Fibroblast of skin of left biceps (primary cell): Measurements from ENCODE around the gene DAB1.

Experiments
- DNase-seq, 2 experiments: peaks; one replicate each; pipeline ENCODE4 v3.0.0-alpha.2; 2013; ENCODE audit warnings: low read depth in 2 of 2

Gene DAB1

DNA sequence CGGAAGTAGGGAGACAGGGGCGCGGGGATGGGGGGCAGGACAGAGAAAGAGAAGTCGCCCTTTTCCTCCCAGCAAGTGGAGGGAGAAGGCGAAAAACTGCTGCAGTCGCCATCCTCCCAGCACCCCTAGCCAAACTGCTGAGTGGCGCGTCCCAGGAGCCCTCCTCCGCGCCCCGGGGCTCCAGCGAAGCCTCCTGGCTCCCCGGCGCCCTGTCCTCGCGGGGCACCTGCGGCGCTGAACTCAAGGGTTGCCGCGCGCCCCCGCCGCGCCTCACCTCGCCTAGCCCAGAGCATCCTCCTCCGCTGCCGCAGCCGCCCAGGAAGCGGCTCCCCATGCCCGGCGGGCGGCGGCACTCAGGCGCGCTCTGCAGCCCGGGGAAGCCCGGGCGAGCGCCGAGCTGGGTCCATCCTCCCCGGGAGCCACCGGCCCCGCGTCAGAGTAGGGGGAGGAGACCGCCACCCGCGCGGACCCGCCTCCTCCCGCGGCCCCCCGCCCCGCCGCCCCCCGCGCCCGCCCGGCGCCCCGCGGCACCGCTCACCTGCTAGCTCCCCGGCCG lies at the start of gene DAB1:
Gene DAB1 (minus strand): TSS at position 405 of the 556 bp plus-strand sequence. CDS start 133,030 bp downstream, outside the sequence.
- DNase-seq: no peak

DNA sequence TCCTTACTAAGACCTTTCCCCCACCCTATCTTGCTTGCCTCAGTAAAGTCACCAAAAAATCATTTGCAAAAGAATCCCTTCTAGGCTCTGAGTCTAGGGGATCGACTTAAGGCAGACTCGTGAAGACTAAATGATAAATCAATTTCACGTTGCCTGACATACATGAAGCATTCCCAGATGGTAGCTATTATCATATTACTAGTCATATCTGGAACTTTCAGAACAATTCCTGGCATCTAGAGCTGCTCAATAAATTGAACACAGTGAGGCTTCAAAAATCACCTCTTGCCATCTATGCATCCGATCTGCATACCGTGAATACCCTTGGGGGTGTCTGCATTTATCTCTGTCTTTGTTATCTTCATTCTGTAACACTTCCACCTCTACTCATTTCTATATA lies 49.6 kb upstream of the DAB1 start:
- peak; percentile 62 to 63 for DNase-seq

DNA sequence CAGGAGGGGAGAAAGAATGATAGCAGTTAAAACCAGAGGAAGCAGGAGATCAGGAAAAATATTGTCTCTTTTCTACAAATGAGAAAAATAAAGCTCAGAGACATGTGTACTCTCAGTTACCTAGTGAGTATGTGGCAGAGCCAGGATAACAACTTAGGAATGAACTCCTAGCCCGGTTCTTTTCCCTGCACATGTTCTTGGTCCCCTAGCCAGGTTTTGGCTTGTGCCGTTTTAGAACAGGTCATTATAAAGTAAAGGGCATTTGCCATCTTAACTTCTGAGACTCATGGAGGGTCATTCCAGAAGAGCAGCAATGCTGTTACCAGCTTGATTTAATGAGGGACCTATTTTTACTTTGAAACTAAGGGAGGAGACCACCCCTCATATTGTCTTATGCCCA lies 48.1 kb upstream of the DAB1 start:
- DNase-seq: no peak

DNA sequence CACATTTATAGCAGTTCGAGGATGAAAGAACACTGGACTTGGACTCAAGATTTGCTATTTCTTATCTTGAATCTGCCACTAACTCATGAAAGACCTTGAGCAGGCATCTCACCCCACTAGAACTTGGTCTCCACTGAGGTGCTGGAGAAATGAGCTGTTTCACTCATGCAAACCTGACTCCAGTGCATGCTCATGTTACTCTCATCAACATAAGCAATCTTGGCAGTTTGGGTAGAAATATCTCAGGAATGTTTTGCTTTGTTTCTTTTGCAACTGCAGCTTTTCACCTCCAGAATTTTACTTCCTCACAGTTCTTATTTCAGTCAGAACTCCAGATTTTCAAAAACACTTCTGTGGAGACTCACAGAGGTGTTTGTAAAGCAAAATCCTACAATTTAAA lies 46.2 kb upstream of the DAB1 start:
- DNase-seq: peak; percentile 57 to 61

DNA sequence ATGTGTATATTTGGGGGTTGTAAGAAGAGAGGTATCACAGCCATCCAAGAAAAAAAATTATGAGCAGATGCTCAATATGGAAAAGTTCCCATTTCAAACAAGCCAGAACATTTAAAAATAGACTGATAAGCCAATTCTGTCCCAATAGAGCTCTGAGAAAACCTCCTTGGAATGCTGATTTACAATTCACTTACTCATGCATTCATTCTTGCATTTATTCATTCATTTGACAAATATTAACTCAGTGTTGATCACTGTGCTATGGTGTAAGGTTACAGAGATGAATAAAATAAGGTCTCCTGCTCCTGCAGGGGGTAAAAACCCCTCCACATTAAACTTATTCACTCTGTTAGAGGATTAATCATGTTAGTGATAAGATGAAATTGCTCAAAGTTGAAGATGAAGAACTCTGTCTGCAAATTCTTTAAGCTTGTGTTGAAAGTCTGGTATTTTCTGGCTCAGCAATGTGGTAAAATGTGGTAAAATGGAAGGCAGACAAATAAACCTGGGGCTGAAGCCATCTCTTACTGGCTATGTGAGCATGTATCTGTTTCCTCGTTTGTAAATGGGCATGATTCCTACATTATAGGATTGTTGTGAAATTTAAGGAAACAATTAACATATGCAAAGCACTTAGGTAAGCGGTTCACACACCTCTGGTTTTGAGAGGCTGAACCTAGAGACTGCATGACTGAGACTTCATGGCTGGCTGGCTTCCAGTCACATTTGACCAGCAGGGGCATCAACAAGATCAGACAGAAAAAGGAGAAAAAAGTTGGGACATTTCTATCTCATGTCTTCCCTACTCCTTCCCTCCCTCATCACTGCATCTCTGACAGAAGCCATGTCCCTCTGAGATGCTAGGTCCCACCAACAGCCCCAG lies 45.0 kb upstream of the DAB1 start:
- DNase-seq: peak; percentile 97 to 98

DNA sequence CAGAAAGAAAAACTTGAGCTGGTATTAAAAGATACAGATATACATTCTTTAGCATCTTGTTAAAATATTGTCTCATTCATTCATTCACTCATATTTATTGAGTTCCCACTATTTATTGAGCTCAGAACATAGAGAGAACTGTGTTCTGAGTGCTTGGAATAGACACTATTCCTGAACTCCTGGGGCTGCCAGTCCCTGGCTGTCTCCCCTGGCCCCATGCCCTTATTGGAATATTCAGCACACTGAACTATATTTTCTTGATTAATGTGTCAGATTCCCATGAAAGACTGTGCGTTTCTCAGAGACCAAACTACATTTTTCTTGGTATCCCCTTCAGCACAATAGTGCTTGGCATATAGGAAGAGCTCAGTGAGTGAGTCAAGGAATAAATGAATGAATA lies 44.0 kb upstream of the DAB1 start:
- no peak for DNase-seq

DNA sequence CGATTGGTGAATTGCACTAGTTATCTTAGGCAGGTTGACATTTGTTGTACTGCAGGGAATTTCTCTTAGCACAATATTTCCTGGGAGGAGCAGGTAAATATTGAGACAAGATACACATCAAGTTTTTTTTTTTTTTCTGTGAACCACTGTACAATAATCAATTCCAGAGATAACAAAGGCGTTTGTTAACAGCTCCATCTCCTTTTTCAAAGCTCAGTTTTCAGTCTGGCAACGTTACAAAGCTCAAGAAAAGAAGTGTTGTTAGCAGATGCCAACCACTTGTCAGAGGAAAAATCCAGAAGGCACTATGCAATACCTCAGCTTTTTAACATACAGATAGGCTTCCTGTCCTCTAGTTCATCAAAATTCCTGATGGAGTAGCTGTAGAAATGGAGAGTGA lies 40.9 kb upstream of the DAB1 start:
- DNase-seq: peak; percentile 21 to 35

DNA sequence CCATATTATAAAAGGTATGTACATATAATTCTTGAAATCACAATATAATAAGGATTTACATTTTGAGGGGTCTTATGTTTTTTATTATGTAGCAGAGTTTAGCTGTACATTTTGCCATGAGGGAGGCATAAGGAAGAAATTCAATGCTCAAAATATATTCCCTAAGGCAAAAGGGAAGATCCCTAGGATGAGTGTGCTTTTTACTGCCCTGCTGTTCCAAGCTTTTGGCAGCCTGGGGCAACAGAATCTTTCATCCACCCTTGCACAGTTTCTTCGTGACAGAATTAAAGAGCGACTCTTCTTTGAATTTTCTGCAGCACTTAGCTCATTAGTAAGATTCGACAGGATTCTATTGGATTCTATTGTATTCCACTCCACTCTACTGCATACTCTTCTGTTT lies 39.5 kb upstream of the DAB1 start:
- no peak for DNase-seq

DNA sequence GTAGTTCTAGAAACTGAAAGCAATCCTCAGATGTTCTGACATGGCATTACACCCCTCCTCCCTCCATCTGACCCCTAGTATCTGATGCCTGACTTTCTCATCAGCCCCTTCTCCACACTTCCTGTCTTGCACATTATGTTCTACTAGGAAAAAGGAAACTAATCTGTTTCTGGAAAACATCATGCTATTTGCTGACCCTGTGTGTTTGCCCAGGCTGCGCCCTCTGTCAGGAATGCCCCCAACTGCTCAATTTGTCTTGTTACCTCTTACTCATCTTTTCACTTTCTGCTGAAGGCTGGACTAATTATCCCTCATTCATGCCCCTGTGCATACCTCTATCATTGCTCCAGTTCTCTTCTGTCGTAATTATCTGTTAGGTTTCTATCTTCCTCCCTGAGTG lies 37.5 kb upstream of the DAB1 start:
- no peak for DNase-seq

DNA sequence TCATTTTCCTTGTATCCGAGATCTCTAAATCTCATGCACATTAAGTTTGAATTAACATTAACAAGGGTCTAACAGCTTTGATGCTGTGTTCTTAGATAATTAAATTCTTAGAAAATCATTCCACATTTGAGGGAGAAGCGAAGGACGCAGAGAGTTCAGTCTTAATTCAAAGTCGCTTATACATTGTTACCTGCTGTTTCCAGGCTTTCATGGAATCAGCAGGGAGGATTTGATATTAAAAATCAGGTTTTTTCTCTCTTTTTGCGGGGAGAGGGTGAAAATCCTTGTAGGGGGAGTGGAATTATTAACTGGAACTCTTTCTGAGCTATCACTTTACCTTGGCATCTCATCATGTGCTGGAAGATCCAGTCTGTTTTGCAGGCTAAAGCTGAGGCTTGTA lies 27.7 kb upstream of the DAB1 start:
- no peak for DNase-seq

DNA sequence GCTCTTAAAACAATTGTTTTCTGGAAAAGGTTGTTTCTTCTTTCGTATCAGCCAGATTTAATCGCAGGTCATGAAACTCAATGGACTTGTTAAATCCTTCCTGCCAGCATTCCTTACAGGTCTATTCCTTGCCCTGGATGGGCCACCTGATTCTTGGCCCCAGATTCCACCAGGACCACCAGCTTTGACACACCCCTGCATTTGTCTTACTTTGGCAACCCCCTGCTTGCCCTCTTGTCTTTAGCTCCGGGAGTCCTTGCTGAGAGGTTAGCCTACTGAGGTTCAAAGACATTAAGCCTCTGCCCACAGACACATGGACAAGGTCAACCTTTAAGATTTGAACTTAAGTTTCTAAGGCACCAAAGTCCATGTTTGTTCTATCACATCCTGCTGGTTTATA lies 27.1 kb upstream of the DAB1 start:
- DNase-seq: no peak

DNA sequence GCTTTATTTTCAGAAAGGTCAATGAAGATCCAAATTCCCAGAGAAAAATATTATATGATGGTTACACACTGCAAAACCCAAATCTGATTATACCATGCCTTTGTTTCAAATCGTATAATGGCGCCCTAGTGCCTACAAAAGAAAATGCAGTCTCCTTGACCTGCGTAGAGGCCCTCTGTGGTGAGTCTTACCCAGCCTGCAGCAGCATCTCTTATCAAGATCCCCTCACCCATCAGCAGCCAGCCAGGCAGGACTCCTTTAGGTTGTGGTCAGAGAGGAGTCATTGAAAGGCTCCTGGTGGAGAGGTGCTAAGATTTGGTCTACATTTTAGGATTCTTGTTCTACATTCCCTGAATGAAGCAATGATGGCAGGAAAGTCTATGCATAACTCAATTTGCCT lies 23.7 kb upstream of the DAB1 start:
- no peak for DNase-seq

DNA sequence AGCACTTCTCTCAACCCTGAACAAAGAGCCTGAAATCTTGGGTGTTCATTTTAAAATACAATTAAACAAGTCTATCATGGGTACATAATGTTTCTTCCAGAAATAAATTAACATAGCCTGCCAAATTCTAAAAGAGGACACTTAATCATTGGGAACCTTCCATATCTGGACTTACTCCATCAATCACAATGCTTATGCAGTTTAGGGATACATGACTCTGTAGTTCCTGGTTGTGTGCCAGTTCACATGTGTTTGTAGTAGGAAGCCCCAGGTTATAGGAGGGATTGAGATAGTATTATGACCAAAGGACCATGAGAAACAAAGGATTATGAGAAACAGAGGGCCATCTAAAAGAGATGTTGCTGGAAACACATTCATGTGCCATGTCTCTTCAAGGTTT lies 19.1 kb upstream of the DAB1 start:
- no peak for DNase-seq

DNA sequence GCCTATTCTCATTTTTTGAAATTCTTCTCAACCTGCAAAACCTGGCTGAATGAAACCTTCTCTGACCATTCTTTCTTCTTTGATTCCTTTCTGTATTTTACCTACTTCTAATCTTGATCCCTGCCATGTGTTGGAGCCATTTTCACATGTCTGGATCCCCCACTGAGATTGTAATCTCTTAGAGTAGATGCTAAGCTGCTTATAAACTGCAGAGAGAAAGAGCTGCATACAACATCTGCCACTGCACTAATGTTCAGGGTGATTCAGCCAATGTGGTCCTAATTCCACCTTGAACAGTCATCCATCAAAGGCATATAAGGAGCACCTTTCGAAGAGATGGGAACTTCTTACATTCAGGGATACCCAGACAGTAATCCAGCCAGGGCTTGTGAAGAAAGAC lies 16.2 kb upstream of the DAB1 start:
- no peak for DNase-seq

DNA sequence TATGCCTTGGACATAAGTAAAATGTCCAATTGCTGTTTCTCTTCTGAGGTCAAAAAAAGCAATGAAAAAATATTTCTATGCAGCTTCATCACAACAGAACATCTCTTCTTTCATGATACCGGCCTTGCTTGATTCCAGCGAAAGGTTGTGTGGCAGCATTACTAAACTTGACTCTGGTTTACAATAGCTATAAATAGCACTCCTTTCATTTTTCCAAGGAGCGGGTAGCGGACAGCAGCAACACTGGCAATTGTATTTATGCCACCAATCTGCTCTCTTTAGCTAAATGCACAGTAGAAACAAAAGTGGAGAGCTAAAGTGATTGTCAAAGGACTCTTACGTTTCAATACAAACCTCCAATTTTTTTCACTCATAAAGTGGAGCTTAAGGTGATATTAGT lies 7.5 kb upstream of the DAB1 start:
- no peak for DNase-seq

DNA sequence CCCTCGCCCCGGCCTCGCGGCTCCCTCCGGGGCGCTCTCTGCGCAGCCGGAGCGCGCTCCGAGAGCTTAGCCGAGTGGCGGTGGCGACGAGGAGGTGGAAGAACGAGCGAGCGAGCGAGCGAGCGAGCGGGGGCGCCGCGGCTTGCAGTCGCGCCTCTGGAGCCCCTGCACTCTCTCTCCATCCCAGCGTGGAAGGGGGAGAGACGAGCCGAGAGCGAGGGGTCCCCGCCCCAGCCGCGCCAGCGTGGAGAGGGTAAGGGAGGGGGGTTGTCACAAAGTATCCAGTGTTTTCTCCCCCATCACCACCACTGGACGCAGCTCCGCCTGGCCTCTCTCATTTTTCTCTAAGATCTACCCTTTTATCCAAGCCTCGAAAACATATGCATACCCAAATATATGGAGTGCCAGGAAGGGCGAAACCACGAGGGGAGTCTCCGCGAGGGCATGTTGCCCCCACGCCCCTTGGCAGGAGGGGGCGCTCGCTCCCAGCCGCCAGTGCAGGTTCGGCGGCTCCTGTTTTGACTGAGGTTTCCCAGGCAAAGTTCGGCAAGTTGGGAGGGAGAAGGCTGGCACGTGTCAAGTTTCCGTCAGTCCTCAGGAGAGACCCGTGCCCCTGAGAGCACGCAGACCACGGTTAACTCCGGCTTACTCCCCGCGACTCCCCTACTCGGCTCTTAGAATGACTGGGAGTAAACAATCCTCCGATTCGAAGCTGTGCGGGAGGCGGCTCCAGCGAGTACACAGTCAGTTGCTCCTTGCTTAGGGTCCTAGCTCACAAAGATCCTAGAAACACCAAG lies 569 bp upstream of the DAB1 start:
- peak in 1 of 2 experiments; percentile 23 for DNase-seq

DNA sequence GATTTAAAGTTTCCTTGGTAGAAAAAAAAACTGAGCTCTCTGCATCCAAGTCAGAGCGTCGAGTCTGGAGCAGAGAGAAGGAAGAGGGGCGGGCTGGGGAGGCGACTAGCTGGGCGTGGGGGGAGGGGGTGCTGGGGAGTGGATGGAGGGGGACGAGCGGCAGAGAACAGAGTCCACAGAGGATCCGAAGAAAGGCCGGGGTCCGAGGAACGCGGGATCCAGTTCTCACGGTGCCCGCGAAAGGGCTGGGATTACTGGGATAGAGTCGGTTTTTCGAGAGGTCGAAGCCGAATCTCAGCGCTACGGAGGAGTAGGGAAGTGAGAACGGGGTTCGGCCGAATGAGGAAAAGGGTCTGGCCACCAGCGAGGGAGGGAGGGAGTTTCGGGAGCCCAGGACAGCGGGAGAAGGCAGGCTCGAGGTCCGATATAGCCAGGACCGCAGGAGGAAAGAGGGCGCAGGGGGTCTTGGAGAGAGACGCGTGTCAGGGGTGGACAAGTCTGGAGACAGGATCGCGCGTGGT lies 665 bp downstream of the DAB1 start:
- DNase-seq: no peak

DNA sequence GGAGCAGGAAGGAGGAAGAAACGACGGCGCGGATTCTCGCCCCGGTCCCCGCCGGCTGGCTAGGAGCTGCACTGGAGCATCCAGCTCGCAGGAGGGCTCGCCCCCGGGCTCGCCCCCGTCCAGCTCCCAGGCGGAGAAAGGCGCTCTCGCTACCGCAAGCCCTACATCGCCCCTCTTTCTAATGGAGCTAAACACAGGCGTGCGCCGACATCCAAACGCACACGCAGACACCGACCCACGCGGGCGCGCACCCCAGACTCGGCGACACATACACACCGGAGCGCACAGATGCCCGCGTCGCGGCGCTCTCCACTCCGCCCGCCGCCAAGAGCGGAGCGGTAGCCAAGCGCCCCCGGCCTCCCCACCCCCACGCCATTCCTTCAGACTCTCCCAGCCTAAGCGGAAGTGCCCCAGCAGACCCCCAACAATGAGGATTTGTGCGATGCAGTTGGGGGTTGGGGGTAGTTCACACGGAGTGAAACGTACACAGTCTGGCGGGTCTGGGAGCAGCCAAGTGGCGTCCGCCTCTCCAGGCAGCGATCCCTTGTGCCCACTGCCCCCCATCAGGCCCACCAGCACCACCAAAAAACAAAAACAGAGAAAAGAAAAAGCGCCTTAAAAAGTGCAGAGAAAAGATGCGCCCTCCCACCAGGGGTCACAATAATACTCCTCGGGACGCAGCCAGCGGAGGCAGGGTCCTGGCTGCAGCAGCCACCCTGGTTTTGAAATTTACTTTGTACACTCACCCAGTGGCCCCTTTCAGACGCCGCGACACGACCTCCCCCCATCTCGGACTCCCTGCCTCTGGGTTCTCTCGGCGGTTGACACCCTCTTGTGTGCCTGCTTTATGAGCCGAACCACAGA lies 1.4 kb downstream of the DAB1 start:
- no peak for DNase-seq

DNA sequence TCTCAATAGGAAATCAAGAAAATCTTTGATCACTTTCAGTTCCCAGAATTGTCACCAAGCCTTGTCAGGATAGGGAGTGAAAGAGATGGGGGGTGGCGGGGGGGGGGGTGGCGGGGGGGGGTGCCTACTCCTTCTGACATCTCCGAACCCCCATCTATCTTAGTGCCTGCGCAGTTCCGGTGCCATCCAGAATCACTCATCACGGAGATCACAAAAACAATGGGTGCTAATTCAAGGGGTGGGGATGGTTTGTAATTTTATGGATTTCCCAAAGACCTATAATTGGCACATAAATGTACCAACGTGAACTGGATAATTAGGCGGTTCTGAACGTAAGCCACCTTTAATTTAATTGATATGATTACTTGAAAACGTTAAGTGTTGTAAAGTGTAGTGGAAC lies 2.1 kb downstream of the DAB1 start:
- no peak for DNase-seq

DNA sequence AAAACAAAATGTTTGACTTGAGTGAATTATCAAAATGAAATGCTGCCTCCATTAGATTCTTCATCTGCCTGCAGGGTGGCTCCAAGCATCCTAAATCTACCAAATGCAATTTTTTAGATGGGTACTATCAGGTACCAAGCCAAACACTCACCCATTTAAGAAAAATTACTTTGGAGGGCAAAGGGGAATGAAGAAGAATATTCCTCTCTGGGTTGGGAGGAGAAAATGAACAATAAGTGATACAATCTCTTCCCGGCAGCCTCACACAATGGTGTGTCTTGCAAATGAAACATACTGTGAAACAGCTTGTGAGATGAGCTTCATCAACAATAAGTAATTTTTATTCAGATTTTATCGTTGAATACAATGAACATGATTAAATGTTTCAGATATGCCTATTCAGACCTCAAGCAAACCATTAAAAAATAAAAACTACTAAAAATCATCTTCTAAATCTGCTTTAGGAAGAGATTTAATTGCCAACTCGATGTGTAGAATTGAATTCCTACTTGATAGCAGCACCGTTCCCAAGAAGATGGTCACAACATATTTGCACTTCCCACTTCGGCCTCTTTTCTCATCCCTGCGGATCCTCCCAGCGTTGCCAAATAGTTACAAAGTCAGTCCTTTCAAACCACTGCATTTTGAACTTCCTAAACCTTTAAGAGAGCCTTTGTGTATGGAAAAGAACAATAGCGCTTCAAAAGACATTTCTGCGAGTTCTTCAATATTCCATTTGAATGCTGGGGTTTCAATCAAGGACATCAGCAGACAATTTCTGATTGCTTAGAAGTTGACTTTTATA lies 2.7 kb downstream of the DAB1 start:
- no peak for DNase-seq

DNA sequence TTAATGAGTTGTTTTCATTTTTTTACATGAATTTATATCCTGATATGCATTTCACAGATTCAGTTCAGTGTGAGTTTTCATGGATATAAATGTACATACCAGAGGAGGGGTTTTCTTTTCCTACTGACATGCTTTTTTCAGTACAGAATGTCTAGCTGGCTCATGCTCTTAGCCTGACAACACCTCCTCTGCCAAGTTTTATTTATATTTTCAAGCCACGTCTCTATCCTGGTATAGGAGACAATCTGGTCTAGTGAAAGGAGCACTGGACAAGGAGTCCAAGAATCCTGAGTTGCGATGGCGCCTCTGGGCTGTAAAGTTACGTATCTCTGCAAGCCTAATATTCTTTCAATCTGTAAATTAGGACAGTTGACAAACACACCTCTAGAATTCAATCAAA lies 4.9 kb downstream of the DAB1 start:
- no peak for DNase-seq
